Psoas muscle (tissue), 8 donors: Measurements from ENCODE around the gene MAP3K1. TPM values are rescaled to one million over a fixed set of nuclear protein-coding genes. Genes with fewer than 3 reads are reported as not detected.
A peak's percentile ranks its signal among the peaks of the same experiment; 100 is the strongest.

Source experiments
- ATAC-seq, 4 donors: fragments of 200-7000 bp; cut with Tn5 transposase; one replicate each; pipeline ENCODE4 v1.9.1; 2020; ENCODE audit warnings: moderate library complexity in 3 of 4, mild to moderate bottlenecking in 2 of 4
- DNase-seq, 2 donors: peaks; one replicate each; pipeline ENCODE4 v3.0.0-alpha.2; 2020
- H3K27ac ChIP-seq: fragments of 200-600 bp; one replicate; pipeline ENCODE4 v1.8.0; 2022
- H3K27me3 ChIP-seq, 3 donors: fragments of 200-600 bp in 1 of 3; one replicate each; pipeline versions ENCODE4 v1.6.1 to v1.8.0; 2013 to 2022; ENCODE audit warnings: low read length in 2 of 3, mild to moderate bottlenecking in 2 of 3, moderate library complexity in 1 of 3; ENCODE audit not compliant: insufficient read depth in 3 of 3
- H3K36me3 ChIP-seq, 2 donors: fragments of 200-600 bp in 1 of 2; one replicate each; pipeline versions ENCODE4 v1.6.1 to v1.8.0; 2013 to 2022; ENCODE audit warnings: low read depth in 1 of 2, mild to moderate bottlenecking in 1 of 2, moderate library complexity in 1 of 2; ENCODE audit not compliant: insufficient read depth in 1 of 2
- H3K4me1 ChIP-seq: fragments of 200-600 bp; one replicate; pipeline ENCODE4 v1.8.0; 2022
- H3K4me3 ChIP-seq: fragments of 200-600 bp; one replicate; pipeline ENCODE4 v1.8.0; 2022; ENCODE audit warnings: mild to moderate bottlenecking
- H3K9me3 ChIP-seq: fragments of 200-600 bp; one replicate; pipeline ENCODE4 v1.8.0; 2022
- CTCF ChIP-seq: fragments of 200-600 bp; IDR thresholded peaks from one replicate; pipeline ENCODE4 v1.8.0; 2022; ENCODE audit warnings: antibody characterized with exemption
- WGBS, 3 donors: extraction: QIAGEN DNeasy Blood & Tissue Kit; methylation state at CpG; one replicate each; pipeline versions ENCODE4 v1.1.6 to v1.1.7; 2013; 5-methylcytosine and 5-hydroxymethylcytosine counted together
- intact Hi-C, 2 donors: fragments of 100-400 bp; cut with DNase I; formaldehyde crosslinking; loops; one replicate each; pipeline versions ENCODE4 v1.11.0 to v1.14.2; 2022
- polyA plus RNA-seq, 3 donors: library from polyadenylated mRNA; stranded (reverse); fragments of 200-250 nt; gene quantifications; one replicate each; pipeline ENCODE4 v1.2.3, GENCODE V29; 2013
- total RNA-seq, 4 donors: library from RNA; stranded (reverse); fragmentation: NEBNext Ultra II Directional in 2 of 4; extraction: Animal tissue kit (Norgen Biotek cat#: 25700) in 2 of 4; gene quantifications; one replicate each; pipeline versions ENCODE4 v1.2.1 to v1.2.4, GENCODE V29; 2021 to 2023
- donor health status: healthy with polysubstance abuse.
- donor health status: DM: no; HTN: no; CAD: no; lungs with moderate emphysema.
- donor health status: Bipolar disorder and iron deficiency.
- donor health status: healthy.
- donor health status: DM: yes; HTN: yes; CAD: no.
- donor health status: DM: no; HTN: no; CAD: no.
- donor health status: DM: no; HTN: no; CAD: no.
- donor health status: DM: yes; HTN: yes; CAD: no.

Gene MAP3K1
- total and polyA plus RNA-seq, 7 donors = 0.97 to 5.2 (median 3.0) TPM

GRCh38 chr5:56914678-56915077 is 99.3 kb downstream of the MAP3K1 start:
- H3K27ac ChIP-seq = no peak overlapping the region
- intact Hi-C loops = loop anchor here (5.0 kb wide), 2 partner anchors 33 to 258 kb away; partner anchors contain the start of gene GPBP1 (in 1 of the 2)
- no peak for DNase-seq
- no peak overlapping the region for H3K4me3 ChIP-seq
- H3K4me1 ChIP-seq = peaks cover 19% of the 10 kb centered on the region
- TF ChIP-seq CTCF = no peak
- WGBS, 3 donors = 95 to 98% (median 95%) methylated on average over 2 of the region's 2 CpGs
- H3K36me3 ChIP-seq = peaks cover 0 to 7% of the 10 kb centered on the region in 2 donors
- no peak for ATAC-seq
- no peaks in the 10 kb centered on the region for H3K9me3 ChIP-seq
- H3K27me3 ChIP-seq = no peaks in the 10 kb centered on the region

DNA sequence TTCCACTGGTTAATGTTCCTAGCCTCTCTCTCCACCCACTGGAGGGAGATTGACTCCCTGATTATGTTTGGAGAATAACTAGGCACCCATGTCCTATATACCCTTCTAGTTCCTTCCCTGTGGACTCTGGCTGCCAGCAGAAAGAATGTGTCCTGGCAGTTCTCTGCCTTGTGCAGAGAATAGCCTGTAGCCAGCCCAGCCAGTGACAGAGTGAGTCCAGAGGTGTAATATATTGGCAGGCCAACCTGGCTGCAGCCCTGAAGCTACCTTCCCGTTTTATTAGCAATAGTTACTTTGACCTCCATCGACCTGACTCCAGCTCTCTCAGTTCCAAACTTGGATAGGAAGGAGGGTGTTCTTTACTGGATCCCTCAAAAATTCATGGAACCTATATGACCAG is 102.2 kb downstream of the MAP3K1 start:
- 35 to 41% (median 41%) methylated on average over 2 of the region's 2 CpGs for WGBS, 3 donors
- H3K27me3 ChIP-seq = no peaks in the 10 kb centered on the region
- ATAC-seq (peak; percentile 69 to 96 (median 76)), DNase-seq (no peak)
- H3K4me3 ChIP-seq = no peak overlapping the region
- intact Hi-C loops = no loop called here
- TF ChIP-seq CTCF = no peak
- no peaks in the 10 kb centered on the region for H3K9me3 ChIP-seq
- H3K27ac ChIP-seq = no peak overlapping the region
- peaks cover under 1 to 28% of the 10 kb centered on the region in 2 donors for H3K36me3 ChIP-seq
- H3K4me1 ChIP-seq = peaks cover 10% of the 10 kb centered on the region

GRCh38 chr5:56918054-56918453 is 102.7 kb downstream of the MAP3K1 start:
- Histone ChIP-seq H3K36me3 (peaks cover 4 to 33% of the 10 kb centered on the region in 2 donors), H3K27ac (no peak overlapping the region), H3K4me3 (no peak overlapping the region), H3K4me1 (peaks cover 10% of the 10 kb centered on the region), H3K9me3 (no peaks in the 10 kb centered on the region), H3K27me3 (no peaks in the 10 kb centered on the region)
- TF ChIP-seq CTCF = no peak
- DNase-seq (no peak), ATAC-seq (no peak)
- intact Hi-C loops = no loop called here
- 65 to 71% (median 70%) methylated on average over 2 of the region's 2 CpGs for WGBS, 3 donors

DNA sequence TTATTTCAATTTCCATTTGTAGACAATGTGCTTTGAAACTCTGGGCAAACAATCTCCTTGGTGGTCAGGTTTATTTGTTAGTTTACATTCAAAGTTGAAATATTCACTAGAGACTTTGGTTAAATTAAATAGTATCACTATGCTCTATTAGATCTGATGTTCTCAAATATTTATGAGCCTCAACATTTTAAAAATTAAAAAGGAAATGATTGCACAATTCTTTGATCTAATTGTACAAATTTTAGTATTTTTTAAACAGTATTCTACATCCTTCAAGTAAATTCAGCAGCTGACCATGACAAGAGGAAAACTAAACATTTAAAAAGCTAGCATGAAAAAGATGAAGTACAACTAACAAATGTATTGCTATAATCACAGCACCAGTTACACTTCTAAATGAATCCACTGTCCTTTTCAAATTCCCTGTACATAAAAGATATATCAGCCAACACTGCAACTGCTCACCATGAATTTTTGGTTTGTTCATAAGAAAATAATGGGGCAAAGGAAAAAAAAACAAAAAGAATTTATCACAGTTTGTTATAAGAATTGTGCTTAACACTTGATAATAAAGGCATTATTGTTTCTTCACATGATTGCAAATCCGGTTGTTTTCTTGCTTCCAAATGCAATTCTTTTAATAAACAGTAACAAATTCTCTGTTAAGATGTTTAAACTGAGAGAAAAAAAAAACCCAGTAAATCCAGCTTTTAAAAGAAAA is 104.8 kb downstream of the MAP3K1 start:
- intact Hi-C loops = no loop called here
- Histone ChIP-seq H3K36me3 (peaks cover 6 to 47% of the 10 kb centered on the region in 2 donors), H3K4me1 (peaks cover 10% of the 10 kb centered on the region), H3K27ac (no peak overlapping the region), H3K9me3 (no peaks in the 10 kb centered on the region), H3K4me3 (no peak overlapping the region), H3K27me3 (no peaks in the 10 kb centered on the region)
- 52 to 76% (median 65%) methylated on average over 1 of the region's 1 CpG for WGBS, 3 donors
- DNase-seq (no peak), ATAC-seq (no peak)
- no peak for TF ChIP-seq CTCF

DNA sequence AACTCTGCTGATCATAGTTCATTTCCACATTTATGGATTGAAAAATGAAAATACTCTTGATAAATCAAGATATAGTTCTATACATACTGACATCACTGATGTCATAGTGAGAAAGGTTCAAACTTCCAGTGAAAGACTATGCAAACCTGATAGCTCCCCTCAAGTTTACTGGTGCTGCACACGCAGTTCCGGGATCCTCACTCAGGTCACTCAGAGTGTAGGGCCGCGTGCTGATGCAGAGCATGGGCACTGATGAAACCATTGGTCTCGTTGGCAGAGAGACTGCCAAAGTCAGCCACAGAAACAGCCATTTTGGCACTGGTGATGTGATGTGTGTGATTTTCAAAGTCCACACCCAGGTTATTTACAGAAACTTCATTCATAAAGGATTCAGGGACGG is 107.6 kb downstream of the MAP3K1 start:
- peaks cover 6 to 75% of the 10 kb centered on the region in 2 donors for H3K36me3 ChIP-seq
- ATAC-seq (no peak), DNase-seq (no peak)
- H3K4me1 ChIP-seq = peaks cover 6% of the 10 kb centered on the region
- WGBS, 3 donors = 94 to 99% (median 95%) methylated on average over 6 of the region's 6 CpGs
- no peak overlapping the region for H3K4me3 ChIP-seq
- H3K27ac ChIP-seq = no peak overlapping the region
- H3K9me3 ChIP-seq = no peaks in the 10 kb centered on the region
- no peaks in the 10 kb centered on the region for H3K27me3 ChIP-seq
- no peak for TF ChIP-seq CTCF
- intact Hi-C loops = no loop called here
